Measurements from ENCODE around the gene CD200. TPM values are rescaled to one million over a fixed set of nuclear protein-coding genes. Genes with fewer than 3 reads are reported as not detected.

Gene CD200
- total and polyA plus RNA-seq, 10 of the 15 experiments (the other 5 are each of a cell fraction or from before 2014, with no cell fraction given), result 21.2 to 84.3 (median 33.2) TPM

- TF ChIP-seq LARP7 (IDR thresholded peaks at IDR 0.05) (no peak), HDAC6 (IDR thresholded peaks at IDR 0.05; ENCODE audit: unreplicated experiment) (no peak), YY1 (IDR thresholded peaks at IDR 0.05; ENCODE audit: low read depth, low read length) (no peak)
Measured at GRCh38 chr3:112382543-112383160, 49.7 kb downstream of the CD200 start (continued).

- Histone ChIP-seq H3K9ac (ENCODE audit: control insufficient read depth, insufficient read depth, low read length) (no peak overlapping the region), H3K79me2 (ENCODE audit: control insufficient read depth, insufficient read depth, low read length) (no peaks in the 10 kb centered on the region), H3K27me3 (replicated peaks in 1 of 2; ENCODE audit: control insufficient read depth in 2 of 2, insufficient read depth in 2 of 2, low read length in 1 of 2) (no peaks in the 10 kb centered on the region), H3K36me3 (ENCODE audit: control insufficient read depth in 2 of 2, insufficient read depth in 2 of 2, low read length in 1 of 2) (no peaks in the 10 kb centered on the region), H3K4me1 (ENCODE audit: control insufficient read depth, insufficient read depth, low read length) (no peaks in the 10 kb centered on the region), H3K4me3 (no peak overlapping the region), H3K27ac (ENCODE audit: control insufficient read depth, insufficient read depth) (no peak overlapping the region), H3K9me3 (replicated peaks; ENCODE audit: control insufficient read depth, insufficient read depth, low read length) (no peaks in the 10 kb centered on the region), H3K4me2 (ENCODE audit: control insufficient read depth, insufficient read depth) (no peak overlapping the region), H2AFZ (ENCODE audit: control insufficient read depth, low read depth, low read length) (no peak overlapping the region), H4K20me1 (ENCODE audit: control insufficient read depth, insufficient read depth) (no peaks in the 10 kb centered on the region)
- BruUV-seq (replicated peaks), result no TSS peak
- POLR2A ChIA-PET, result no interaction called here
- CTCF ChIA-PET, result interaction anchor here (0.7 to 1.3 kb wide), 3 partner anchors 14 to 1591 kb away, joined by 3 read pairs; no protein-coding TSS in a partner anchor
- FAIRE-seq, result no peak
- intact Hi-C loops (cut with micrococcal nuclease; ENCODE audit: unreplicated experiment), result no loop called here
- in situ Hi-C loops (cut with MboI), result no loop called here
- ATAC-seq, result no peak
- TF ChIP-seq CHD1 (IDR thresholded peaks at IDR 0.05; ENCODE audit: low read depth, low read length), result no peak
- no peak for TF ChIP-seq SREBF2 (IDR thresholded peaks at IDR 0.05; ENCODE audit: low read length)
- TF ChIP-seq FOS (IDR thresholded peaks at IDR 0.05; ENCODE audit: borderline replicate concordance, extremely low read depth, insufficient read length), result no peak
- TF ChIP-seq POLR2AphosphoS5 (IDR thresholded peaks at IDR 0.05; ENCODE audit: low read length), result no peak
- no peak for TF ChIP-seq RB1 (IDR thresholded peaks at IDR 0.05; ENCODE audit: borderline replicate concordance)
- TF ChIP-seq E4F1 (IDR thresholded peaks at IDR 0.05; ENCODE audit: borderline replicate concordance, partially characterized antibody), result no peak
- TF ChIP-seq NR2C1 (IDR thresholded peaks at IDR 0.05), result no peak
- no peak for TF ChIP-seq CHD2 (IDR thresholded peaks at IDR 0.05; ENCODE audit: borderline replicate concordance, low read depth, low read length)
- no peak for TF ChIP-seq DPF2 (IDR thresholded peaks at IDR 0.05)
- no peak for TF ChIP-seq WRNIP1 (IDR thresholded peaks at IDR 0.05; ENCODE audit: borderline replicate concordance, low read depth, low read length)
- no peak for TF ChIP-seq E2F8 (IDR thresholded peaks at IDR 0.05; ENCODE audit: low read depth, partially characterized antibody)
- no peak for TF ChIP-seq HDAC6 (IDR thresholded peaks at IDR 0.05; ENCODE audit: unreplicated experiment)
- TF ChIP-seq GATAD2B (conservative IDR thresholded peaks at IDR 0.05; ENCODE audit: low read depth), result no peak
- TF ChIP-seq IKZF1 (conservative IDR thresholded peaks at IDR 0.05), result no peak
- no peak for TF ChIP-seq MEF2B (IDR thresholded peaks at IDR 0.05; ENCODE audit: partially characterized antibody, poor library complexity, severe bottlenecking)
- no peak for TF ChIP-seq BHLHE40 (IDR thresholded peaks at IDR 0.05; ENCODE audit: borderline replicate concordance in 1 of 2, low read depth in 2 of 2, low read length in 1 of 2)
- SMC1A ChIA-PET (ENCODE audit: uncharacterized antibody, unreplicated experiment), result interaction anchor here (0.7 to 1.0 kb wide), 2 partner anchors 18 to 114 kb away, joined by 3 read pairs; partner anchors contain the start of gene BTLA
- no peak for DNase-seq (ENCODE audit: low read depth, low spot score)
- RAD21 ChIA-PET (ENCODE audit: unreplicated experiment), result interaction anchor here (0.7 kb wide), 1 partner anchor 247 kb away, joined by 4 read pairs; no protein-coding TSS in a partner anchor
Measured at GRCh38 chr3:112384769-112385168, 51.8 kb downstream of the CD200 start.

Data from GM12878 (cell line).